HepG2 (cell line): ENCODE results near the gene SPINK4. TPM values are rescaled to one million over a fixed set of nuclear protein-coding genes. Genes with fewer than 3 reads are reported as not detected.

Experiments
- ATRX ChIP-seq: sonication (generic); formaldehyde crosslinking; IDR thresholded peaks from 2 replicates; pipeline ENCODE4 v1.4.0; 2020; ENCODE audit warnings: missing genetic modification reagents, borderline replicate concordance
- BCL6 ChIP-seq: IDR thresholded peaks from 2 replicates; pipeline ENCODE4 v1.6.1; 2016; ENCODE audit warnings: missing genetic modification reagents, missing compliant biosample characterization
- HDAC1 ChIP-seq: sonication (generic); formaldehyde crosslinking; IDR thresholded peaks from 2 replicates; pipeline ENCODE4 v1.5.1; 2020; ENCODE audit warnings: mild to moderate bottlenecking, missing genetic modification reagents
- HOXA3 ChIP-seq: sonication (generic); formaldehyde crosslinking; IDR thresholded peaks from 2 replicates; pipeline ENCODE4 v1.5.0; 2020; ENCODE audit warnings: missing genetic modification reagents
- KDM4B ChIP-seq: sonication (generic); formaldehyde crosslinking; IDR thresholded peaks from 2 replicates; pipeline ENCODE4 v1.4.0; 2020; ENCODE audit warnings: missing genetic modification reagents
- MAZ ChIP-seq, 2 experiments: sonication (generic) in 1 of 2; formaldehyde crosslinking in 1 of 2; IDR thresholded peaks; 2 replicates each; pipeline versions ENCODE4 v1.5.0 to v1.6.1; 2012 to 2020; ENCODE audit warnings: low read depth in 2 of 2, mild to moderate bottlenecking in 2 of 2, borderline replicate concordance in 1 of 2, improper control_type of control experiment in 1 of 2, low read length in 1 of 2, missing genetic modification reagents in 1 of 2, moderate library complexity in 1 of 2
- NR2F6 ChIP-seq, 2 experiments: IDR thresholded peaks; 2 replicates each; pipeline ENCODE4 v1.6.1; 2016; ENCODE audit warnings: antibody characterized with exemption in 1 of 2, mild to moderate bottlenecking in 1 of 2
- RCOR2 ChIP-seq: IDR thresholded peaks from 2 replicates; pipeline ENCODE4 v1.6.1; 2016; ENCODE audit warnings: missing biosample characterization, missing genetic modification reagents
- RFXANK ChIP-seq: IDR thresholded peaks from 2 replicates; pipeline ENCODE4 v1.6.1; 2016
- RFXAP ChIP-seq: sonication (generic); formaldehyde crosslinking; IDR thresholded peaks from 2 replicates; pipeline ENCODE4 v1.4.0; 2020; ENCODE audit warnings: missing genetic modification reagents, borderline replicate concordance
- SP4 ChIP-seq: sonication (generic); formaldehyde crosslinking; IDR thresholded peaks from 2 replicates; pipeline ENCODE4 v1.8.1; 2023; ENCODE audit warnings: mild to moderate bottlenecking, missing genetic modification reagents
- TAF15 ChIP-seq: fragments of 200-400 bp; formaldehyde crosslinking; IDR thresholded peaks from one replicate; pipeline ENCODE4 v1.6.1; 2018; ENCODE audit warnings: mild to moderate bottlenecking, low read depth, low read length; ENCODE audit not compliant: poor library complexity, severe bottlenecking
- TEAD3 ChIP-seq: optimal IDR thresholded peaks from 2 replicates; pipeline ENCODE3; 2016; ENCODE audit warnings: borderline replicate concordance
- THAP11 ChIP-seq: IDR thresholded peaks from 2 replicates; pipeline ENCODE4 v1.6.1; 2016; ENCODE audit warnings: missing biosample characterization, missing genetic modification reagents
- ZBTB21 ChIP-seq: sonication (generic); formaldehyde crosslinking; IDR thresholded peaks from 2 replicates; pipeline ENCODE4 v1.4.0; 2020; ENCODE audit warnings: missing genetic modification reagents
- ZBTB25 ChIP-seq: IDR thresholded peaks from 2 replicates; pipeline ENCODE4 v1.6.1; 2018; ENCODE audit warnings: missing genetic modification reagents
- ZFAT ChIP-seq: sonication (generic); formaldehyde crosslinking; conservative IDR thresholded peaks from 2 replicates; pipeline ENCODE4 v1.8.1; 2023; ENCODE audit warnings: missing genetic modification reagents, inconsistent platforms
- ZFP1 ChIP-seq: IDR thresholded peaks from 2 replicates; pipeline ENCODE4 v1.6.1; 2016
- ZFY ChIP-seq: sonication (generic); formaldehyde crosslinking; IDR thresholded peaks from 2 replicates; pipeline ENCODE4 v1.4.0; 2020; ENCODE audit warnings: missing genetic modification reagents
- ZGPAT ChIP-seq: IDR thresholded peaks from 2 replicates; pipeline ENCODE4 v1.6.1; 2016; ENCODE audit warnings: mild to moderate bottlenecking
- ZNF17 ChIP-seq: sonication (generic); formaldehyde crosslinking; IDR thresholded peaks from 2 replicates; pipeline ENCODE4 v1.5.0; 2020; ENCODE audit warnings: mild to moderate bottlenecking, missing genetic modification reagents
- ZNF234 ChIP-seq: sonication (generic); formaldehyde crosslinking; conservative IDR thresholded peaks from 2 replicates; pipeline ENCODE4 v1.5.1; 2020; ENCODE audit warnings: mild to moderate bottlenecking, missing genetic modification reagents
- ZNF251 ChIP-seq: sonication (generic); formaldehyde crosslinking; IDR thresholded peaks from 2 replicates; pipeline ENCODE4 v1.9.0; 2021; ENCODE audit warnings: mild to moderate bottlenecking, missing genetic modification reagents
- ZNF263 ChIP-seq: sonication (generic); formaldehyde crosslinking; IDR thresholded peaks from 2 replicates; pipeline ENCODE4 v1.4.0; 2020; ENCODE audit warnings: missing genetic modification reagents
- ZNF3 ChIP-seq: IDR thresholded peaks from 2 replicates; pipeline ENCODE4 v1.7.0; 2017; ENCODE audit warnings: inconsistent platforms
- ZNF501 ChIP-seq: sonication (generic); formaldehyde crosslinking; IDR thresholded peaks from 2 replicates; pipeline ENCODE4 v1.5.1; 2020; ENCODE audit warnings: mild to moderate bottlenecking, moderate library complexity, missing genetic modification reagents
- ZNF563 ChIP-seq: sonication (generic); formaldehyde crosslinking; IDR thresholded peaks from 2 replicates; pipeline ENCODE4 v1.8.0; 2022; ENCODE audit warnings: mild to moderate bottlenecking, moderate library complexity, missing genetic modification reagents
- ZNF782 ChIP-seq: sonication (generic); formaldehyde crosslinking; IDR thresholded peaks from 2 replicates; pipeline ENCODE4 v1.4.0; 2020; ENCODE audit warnings: missing genetic modification reagents, mild to moderate bottlenecking, borderline replicate concordance
- ZSCAN30 ChIP-seq: sonication (generic); formaldehyde crosslinking; IDR thresholded peaks from 2 replicates; pipeline ENCODE4 v1.5.0; 2020; ENCODE audit warnings: mild to moderate bottlenecking, missing genetic modification reagents
- ZZZ3 ChIP-seq: sonication (generic); formaldehyde crosslinking; IDR thresholded peaks from 2 replicates; pipeline ENCODE4 v1.4.0; 2020; ENCODE audit warnings: missing genetic modification reagents, mild to moderate bottlenecking, borderline replicate concordance
- polyA plus RNA-seq, 8 experiments: library from polyadenylated mRNA; depleted of rRNA in 3 of 8; stranded (reverse) in 7 of 8; unstranded in 1 of 8; fragments of >200 nt; fragmentation: Illumina TruSeq in 4 of 8; extraction: Trizol in 4 of 8; gene quantifications; 2 replicates each; pipeline versions ENCODE4 v1.2.1 to v1.2.3, GENCODE V29; 2011 to 2016; ENCODE audit warnings: low read depth in 4 of 8, missing spikeins in 1 of 8, mixed read lengths in 1 of 8; ENCODE audit not compliant: insufficient read depth in 1 of 8
- total RNA-seq, 5 experiments: library from RNA; depleted of rRNA; stranded (reverse); fragments of >200 nt; fragmentation: Illumina TruSeq; extraction: Trizol; gene quantifications; 2 replicates each; pipeline ENCODE4 v1.2.3, GENCODE V29; 2016; ENCODE audit warnings: low read depth in 1 of 5

SPINK4 gene
- total and polyA plus RNA-seq, 2 of the 13 experiments (the other 11 are each of a cell fraction or from before 2014, with no cell fraction given): 0.53 to 3.4 TPM

GRCh38 chr9:33290247-33291030 lies 50.5 kb downstream of the SPINK4 start, which contains the start of gene NFX1 (continued):
- TF ChIP-seq RFXAP (peak; percentile 83), ZNF3 (CRISPR knock-in tag) (0 out of 2 replicates have a peak, but pooled peaks have one; percentile 27), ZNF251 (CRISPR knock-in tag) (no peak), ZNF563 (peak; percentile 89), ZFAT (CRISPR knock-in tag) (no peak), RCOR2 (CRISPR knock-in tag) (peak; percentile 17; the same call in 1 of the 2 replicates), ZSCAN30 (CRISPR knock-in tag) (no peak), ZBTB25 (no peak; the same call in none of the 2 replicates), ZNF234 (CRISPR knock-in tag) (no peak), ZNF263 (peak; percentile 64; the same call in 1 of the 2 replicates), ZZZ3 (CRISPR knock-in tag) (peak; percentile 97), ZGPAT (CRISPR knock-in tag) (peak; percentile 95), ZFP1 (CRISPR knock-in tag) (no peak; the same call in 1 of the 2 replicates), RFXANK (CRISPR knock-in tag) (peak; percentile 71; the same call in 1 of the 2 replicates), ZNF782 (CRISPR knock-in tag) (peak; percentile 63; the same call in 1 of the 2 replicates), ZBTB21 (CRISPR knock-in tag) (peak; percentile 85), ZNF17 (peak; percentile 49; the same call in 1 of the 2 replicates), SP4 (CRISPR knock-in tag) (peak; percentile 79), BCL6 (CRISPR knock-in tag) (peak; percentile 57), ATRX (CRISPR knock-in tag) (no peak), THAP11 (CRISPR knock-in tag) (peak; percentile 96), ZFY (CRISPR knock-in tag) (peak; percentile 81), ZNF501 (CRISPR knock-in tag) (peak; percentile 97), HDAC1 (CRISPR knock-in tag) (peak; percentile 98), TAF15 (no peak), KDM4B (CRISPR knock-in tag) (peak; percentile 68), NR2F6 (IDR thresholded peaks at IDR 0.05) (no peak), NR2F6 (CRISPR knock-in tag; IDR thresholded peaks at IDR 0.05) (peak; percentile 13; the same call in 1 of the 2 replicates), HOXA3 (CRISPR knock-in tag) (peak; percentile 99), TEAD3 (CRISPR knock-in tag) (peak; percentile 72), MAZ (IDR thresholded peaks at IDR 0.05; ENCODE audit: borderline replicate concordance, low read depth, low read length) (peak; percentile 94), MAZ (CRISPR knock-in tag; IDR thresholded peaks at IDR 0.05; ENCODE audit: low read depth) (peak; percentile 82)
